NCI-H2171 treated with DMSO at 0.1 percent for 48 hours (cell line): Measurements from ENCODE around the gene FIGN.

Experiments used
- DNase-seq: peaks from one replicate; lab custom pipeline; 2025; lab: John Stamatoyannopoulos, UW

FIGN gene

DNA sequence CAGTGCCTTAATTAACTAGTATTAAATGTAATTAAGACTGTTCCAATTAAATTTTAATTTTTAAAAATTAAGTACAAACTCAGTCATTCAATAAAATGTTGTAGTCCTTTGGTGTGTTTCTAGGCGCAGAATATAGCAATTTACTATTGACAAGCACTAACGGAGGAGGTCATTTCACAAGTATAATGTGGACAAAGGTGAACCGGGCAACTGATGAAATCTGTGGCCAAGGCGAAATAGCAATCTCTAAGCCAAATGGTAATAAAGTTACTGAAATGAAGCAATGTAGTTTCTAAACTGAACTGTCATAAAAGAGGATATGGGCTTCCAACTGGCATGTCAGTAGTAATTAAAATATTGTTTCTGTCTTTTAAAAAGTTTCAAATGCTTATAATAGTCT lies 27.5 kb downstream of the FIGN start:
- DNase-seq: no peak

DNA sequence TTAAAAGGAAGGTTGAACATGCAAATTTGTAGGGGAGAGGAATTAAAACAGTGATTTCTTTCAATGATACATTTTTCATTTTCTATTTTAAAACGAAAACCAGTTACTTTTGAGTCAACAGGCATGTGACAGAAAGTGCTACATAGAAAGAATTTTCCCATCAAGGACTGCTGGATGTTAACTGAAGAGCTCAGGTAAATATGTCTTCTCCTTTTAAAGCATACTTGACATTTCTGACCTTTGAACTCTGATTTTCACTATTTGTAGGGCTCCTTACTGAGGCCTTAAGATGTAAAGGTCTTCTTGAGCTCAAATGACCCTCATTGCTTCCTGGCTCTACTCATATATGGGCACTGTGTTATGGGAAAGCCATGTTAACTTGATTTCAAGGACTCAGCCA lies 32.4 kb downstream of the FIGN start:
- no peak for DNase-seq

DNA sequence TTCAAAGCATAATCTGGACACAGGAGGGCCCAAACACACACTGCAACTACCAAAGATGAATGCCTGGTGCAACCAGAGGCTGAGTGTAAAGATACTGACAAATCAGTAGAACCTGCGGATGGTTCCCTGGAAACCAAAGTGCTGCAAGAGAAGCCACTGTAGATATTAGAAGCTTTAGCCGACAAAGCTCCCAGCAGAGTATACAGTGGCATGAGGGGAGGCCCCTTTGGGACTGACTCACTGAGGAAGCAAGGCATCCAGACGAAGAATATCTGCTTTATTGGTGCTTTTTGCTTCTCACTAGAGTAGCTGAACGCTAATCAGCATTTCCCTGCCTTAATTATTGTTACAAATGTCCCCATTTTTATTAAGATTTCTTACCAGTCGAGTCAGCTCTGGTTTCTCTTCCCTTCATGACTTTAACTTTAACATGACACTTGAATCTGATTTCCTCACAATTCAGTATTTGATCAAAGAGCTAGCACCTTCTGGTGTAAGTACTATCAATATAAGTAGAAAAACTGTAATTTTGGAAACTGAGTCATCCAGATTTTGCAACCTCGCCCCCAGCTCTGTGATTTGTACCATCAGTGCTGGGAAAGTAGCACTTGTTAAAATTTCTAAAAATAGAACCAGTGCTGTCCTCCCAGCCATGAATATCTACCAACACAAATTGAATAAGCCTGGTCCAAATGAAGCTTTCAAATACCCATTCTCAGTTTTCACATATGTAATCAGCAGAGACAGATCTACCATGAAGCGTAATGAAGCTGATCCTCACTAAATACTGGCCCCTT lies 34.2 kb downstream of the FIGN start:
- DNase-seq: no peak

DNA sequence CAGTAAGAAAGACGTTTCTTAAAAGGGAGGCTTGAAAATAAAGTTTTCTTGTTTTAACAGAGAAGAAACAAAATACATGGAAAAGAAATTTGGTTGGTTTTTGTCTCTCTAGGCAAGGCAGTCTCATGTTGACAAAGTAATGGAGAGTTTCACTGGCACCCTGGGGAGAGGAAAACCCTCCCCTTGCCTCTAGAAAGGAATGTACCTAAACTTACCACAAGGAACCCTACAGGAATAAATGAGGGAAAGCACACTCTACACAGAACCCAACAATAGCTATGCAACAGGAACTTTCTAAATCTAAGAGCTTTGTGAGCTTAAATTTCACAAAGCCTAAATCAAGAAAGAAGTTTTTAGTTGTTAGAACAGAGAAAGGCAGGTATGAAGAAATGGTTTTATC lies 37.0 kb downstream of the FIGN start:
- DNase-seq: no peak

DNA sequence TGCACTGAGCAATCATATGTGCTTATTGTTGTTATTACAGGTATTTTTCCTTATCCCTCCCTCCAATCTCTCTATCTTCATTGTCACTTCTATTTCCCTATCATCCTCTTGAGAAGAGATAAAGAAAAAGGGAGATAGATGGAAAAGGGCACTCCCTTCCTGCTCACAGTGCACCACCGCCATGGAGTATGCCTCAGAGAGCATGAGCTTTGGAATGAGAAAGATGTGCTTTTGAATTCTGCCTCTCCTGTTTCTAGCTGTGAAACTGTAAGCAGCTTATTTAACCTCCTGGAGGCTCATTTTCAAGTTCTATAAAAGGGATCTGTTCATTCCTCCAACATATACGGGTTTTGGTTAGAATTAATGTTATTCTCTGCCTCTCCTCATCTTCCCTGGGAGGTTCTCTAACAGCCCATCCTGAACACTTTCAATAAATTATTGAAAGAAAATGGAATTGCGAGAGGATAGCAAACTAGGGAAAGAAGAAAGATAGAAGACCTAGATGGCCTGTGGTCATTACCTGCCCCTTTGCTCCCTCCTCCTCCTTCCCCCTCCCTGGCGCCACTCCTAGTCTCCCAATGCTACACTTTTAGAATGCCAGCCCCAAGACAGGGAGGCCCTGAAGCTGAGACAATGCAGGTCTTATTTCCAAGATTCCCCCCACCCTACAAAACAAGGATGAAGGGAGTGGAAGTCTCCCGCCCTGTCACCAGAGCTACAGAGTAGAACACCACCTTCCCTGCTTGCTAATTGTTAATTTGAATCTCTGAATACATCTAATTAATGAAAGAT lies 37.8 kb downstream of the FIGN start:
- DNase-seq: no peak

DNA sequence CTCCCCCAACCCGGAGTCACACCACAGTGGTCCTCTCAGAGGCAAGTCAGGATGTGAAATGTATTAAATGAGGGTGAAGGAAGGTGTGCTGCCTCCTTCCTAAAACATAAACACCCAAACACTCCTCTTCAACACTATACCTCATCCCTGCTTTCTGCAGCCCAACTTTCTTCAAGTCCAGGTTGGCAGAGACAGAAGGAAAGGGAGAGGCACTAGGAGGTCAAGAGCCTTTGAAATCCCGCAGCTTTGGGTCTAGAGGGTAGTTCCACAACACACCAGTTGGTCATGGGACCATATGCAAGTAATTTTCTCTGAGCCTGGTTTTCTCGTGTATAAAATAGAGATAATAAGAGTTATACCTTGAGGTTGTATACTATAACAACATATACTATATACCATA lies 38.4 kb downstream of the FIGN start:
- no peak for DNase-seq

DNA sequence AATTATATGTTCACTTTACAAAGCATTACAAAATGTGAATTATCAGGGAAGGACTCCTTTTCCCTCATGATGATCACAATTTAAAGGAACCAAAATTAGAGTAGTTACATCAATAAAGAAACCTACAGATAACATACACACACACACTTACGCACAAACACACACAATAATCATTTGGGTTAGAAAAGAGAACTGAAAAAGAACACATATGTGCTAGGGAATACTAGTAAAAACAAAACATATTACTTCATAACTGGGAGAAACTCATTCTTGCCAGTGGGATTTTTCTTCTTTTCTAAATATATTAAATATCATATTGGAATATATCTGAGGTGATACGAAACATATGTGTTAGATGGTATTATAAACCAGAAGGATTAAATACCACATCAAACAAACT lies 42.3 kb downstream of the FIGN start:
- no peak for DNase-seq

DNA sequence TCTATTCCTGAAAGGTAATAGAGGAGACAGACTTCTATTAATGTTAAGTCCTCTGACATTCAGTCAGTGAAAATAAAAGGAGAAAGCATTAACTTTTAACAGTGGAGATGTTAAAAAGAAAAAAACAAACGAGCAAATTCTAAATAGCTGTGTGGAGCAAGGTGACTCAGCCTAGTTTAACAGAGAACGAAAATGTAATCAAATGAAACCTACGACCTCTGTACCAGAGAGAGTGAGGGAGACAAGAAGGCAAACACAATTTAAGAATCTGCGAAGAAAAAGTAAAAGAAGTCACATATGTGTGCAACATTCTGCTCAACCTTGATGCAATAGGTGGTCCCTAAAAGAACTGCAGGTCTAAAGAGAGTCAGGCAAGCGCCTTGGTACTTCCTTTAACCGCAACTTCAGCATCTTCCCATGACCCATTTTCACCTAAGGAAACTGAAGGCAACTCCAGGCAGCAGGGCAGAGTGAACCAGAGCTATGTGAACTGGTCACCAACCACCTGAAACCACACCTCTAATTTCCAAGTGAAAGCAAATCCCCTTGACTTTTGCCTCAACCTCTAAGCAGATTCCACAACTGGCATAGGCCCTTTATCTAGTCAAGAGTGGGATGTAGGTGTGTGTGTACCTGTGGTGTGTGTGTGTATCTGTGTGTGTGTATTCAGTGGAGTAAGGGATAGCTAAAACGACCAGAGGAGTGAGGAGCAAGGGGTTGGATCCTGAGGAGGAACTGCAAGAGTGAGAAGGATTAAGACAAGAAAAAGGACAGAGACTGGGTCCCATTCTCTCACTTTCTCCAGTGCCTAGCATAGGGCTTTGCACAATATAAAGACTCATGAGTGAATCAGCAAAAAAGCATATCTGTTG lies 43.0 kb downstream of the FIGN start:
- DNase-seq: no peak

DNA sequence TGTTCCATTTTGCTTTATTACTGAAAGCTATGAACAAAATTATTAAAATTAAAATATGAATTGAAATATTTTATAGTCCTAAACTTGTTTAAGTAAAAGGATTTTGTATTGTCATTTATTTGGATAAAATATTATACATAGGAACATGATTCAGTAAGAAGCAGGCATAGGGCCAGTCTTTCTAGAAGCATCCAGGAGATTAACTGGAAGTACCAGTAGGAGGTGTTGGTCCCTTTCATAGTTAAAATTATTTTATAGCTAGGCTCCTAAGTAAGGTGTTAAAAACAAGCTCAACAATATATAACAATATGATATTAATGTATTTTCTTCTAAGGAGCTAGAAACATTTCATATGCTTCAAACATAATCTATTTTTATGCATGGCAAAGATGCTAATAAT lies 43.7 kb downstream of the FIGN start:
- no peak for DNase-seq

DNA sequence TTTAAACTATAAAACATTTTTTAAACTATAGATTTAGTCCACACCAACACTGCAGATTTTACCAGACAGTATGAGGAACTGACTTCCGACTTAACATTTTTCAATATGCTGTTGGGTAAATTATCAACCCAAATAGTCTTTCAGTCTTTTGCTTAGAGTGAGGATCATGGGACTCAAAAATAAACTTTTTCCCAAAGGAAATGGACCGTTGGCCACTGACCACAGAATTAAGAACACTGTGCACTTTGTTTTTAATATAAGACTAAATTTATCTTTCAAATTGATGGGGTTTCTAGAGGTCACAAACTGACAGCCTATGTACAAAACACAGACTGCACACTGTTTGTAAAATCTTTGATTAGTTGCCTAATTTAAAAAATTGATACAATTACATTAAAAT lies 44.9 kb downstream of the FIGN start:
- DNase-seq: no peak

DNA sequence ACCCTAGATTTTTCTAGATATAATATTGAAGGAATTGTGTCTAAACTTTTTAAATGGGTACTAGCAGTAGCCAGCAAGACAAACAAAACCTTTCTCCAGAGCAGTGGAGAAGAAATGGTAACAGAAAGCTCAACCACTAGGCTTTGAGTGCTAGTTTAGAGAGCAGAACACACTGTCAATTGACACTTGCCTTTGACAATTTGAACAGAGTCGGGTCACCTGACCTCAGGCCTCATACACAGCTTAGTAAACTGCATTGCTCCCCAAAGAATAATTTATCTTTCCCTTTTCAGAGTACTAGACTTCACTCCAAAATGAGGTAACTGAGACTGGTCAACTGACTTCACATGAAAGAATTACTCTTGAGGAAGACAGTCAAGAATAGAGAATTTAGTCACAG lies 48.6 kb downstream of the FIGN start:
- DNase-seq: no peak

DNA sequence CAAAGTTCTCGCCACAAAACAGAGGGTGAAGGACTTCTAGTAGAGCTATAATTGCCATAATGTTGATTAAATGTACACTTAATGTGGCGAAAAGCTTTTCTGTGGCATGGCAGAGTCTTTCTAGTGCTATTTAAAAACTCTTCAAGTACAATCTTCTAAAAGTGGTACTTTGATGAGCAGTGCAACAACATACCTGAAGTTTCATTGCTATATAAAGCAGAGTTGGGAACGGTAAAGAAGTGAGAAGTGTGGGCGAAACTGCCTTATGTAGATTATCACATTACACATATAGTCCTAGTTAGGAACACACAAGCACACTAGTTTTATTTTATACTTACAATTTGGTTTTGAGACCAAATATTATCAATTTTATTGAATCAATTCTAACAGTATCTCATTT lies 49.5 kb downstream of the FIGN start:
- no peak for DNase-seq

DNA sequence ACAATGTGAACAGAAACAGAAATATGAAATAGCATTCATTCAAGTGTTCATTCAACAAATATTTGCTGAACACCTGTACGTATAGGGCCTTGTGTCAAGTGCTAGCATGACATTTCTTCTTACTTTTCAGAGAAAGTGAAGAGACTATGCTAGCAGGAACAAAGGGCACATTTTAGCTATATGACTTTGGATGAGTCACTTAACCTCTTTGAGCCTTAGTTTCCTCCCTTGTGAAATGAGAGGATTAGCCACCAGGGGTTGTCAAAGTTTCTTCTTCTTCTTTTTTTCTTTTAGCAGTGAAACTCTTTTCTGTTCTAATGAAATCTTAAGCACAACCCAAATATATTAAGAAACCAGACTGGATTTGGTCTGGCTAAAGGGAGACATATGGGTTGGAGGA lies 53.1 kb downstream of the FIGN start:
- DNase-seq: no peak

DNA sequence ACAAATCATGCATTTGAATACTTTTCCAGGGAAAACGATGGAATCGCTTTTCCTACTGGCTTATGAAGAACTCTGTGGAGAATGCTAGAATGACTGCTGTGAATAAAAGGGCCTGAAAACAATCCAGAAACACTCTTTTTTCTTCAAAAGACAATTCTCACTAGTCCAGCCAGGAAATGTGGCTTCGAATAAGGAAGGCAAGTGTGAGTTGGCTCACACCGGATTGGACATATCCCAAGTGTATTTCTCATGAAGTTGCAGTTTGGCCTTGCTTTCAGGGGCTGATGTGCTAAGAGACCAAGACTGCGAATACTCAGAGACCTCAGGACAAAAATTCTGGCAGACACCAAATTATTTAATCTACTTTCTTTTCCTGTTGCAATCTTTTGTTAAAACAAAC lies 54.1 kb downstream of the FIGN start:
- DNase-seq: no peak

DNA sequence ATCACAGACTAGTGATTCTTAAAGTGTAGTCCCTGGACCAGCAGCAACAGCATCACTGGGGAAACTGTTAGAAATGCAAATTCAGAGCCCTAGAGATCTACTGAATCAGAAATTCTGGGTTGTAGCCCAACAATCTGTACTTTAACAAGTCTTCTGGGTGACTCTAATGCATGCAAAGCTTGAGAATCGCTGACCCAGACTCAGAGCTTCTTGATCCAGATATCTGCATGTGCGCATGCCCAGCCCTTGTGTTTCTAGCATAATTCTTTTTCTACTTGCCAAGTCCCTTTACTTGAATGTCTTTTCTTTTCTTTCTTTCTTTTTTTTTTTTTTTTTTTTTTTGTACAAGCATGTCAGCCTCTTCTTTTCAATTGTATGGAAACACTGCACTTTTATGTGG lies 60.4 kb downstream of the FIGN start:
- no peak for DNase-seq

DNA sequence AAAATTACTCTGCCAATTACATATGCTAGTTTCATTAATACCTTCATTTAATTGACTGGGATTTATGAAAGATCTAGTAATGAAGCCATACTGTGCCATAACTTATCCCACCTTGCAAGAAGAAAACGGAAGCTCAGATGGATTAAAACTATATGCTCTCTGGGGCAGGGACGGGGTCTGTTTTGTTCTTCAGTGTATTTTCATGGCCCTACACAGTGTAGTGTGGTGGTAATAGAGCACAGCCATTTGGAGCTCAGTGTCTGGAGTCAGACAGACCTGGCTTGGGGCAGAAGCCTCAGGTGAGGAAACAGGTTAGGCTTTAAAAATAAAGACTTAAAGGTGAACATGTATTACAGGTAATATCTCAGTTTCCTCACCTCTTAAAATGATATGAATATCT lies 62.3 kb downstream of the FIGN start:
- DNase-seq: no peak

DNA sequence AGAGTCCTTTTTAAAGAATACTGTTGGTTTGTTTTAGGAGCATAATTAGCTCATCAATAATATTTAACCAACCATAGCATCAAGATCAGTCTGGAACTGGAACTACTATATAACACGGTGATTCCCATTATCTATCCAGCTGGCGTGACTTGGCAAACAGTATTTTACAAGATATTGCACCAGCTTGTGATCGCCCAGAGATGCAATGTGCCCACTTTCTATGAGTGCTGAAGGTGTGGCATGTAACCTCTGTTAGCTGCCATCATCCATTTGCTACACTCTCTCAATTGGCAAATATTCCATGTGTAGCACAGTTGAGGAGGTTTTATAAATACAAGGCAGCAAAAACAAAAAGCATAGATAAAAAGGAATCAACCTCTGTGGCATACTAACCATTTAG lies 64.9 kb downstream of the FIGN start:
- DNase-seq: no peak

DNA sequence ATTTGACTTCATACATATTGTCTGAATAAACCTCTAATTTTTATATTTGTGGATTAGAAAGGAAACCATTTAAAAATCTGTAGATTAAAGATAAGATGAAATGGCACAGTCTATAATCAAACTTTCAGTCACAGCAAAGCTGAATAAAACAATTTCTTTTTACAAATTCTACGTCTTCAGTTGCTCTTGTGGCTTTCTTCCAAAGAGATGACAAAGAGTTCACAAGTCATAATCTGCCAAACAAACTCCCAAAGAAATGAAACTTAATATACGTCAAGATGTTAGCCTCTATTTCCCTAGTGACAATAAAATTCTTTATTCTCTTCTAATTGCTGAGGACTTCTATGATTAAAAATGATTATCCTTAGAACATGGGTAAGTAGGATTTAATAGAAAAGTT lies 66.3 kb downstream of the FIGN start:
- DNase-seq: no peak

DNA sequence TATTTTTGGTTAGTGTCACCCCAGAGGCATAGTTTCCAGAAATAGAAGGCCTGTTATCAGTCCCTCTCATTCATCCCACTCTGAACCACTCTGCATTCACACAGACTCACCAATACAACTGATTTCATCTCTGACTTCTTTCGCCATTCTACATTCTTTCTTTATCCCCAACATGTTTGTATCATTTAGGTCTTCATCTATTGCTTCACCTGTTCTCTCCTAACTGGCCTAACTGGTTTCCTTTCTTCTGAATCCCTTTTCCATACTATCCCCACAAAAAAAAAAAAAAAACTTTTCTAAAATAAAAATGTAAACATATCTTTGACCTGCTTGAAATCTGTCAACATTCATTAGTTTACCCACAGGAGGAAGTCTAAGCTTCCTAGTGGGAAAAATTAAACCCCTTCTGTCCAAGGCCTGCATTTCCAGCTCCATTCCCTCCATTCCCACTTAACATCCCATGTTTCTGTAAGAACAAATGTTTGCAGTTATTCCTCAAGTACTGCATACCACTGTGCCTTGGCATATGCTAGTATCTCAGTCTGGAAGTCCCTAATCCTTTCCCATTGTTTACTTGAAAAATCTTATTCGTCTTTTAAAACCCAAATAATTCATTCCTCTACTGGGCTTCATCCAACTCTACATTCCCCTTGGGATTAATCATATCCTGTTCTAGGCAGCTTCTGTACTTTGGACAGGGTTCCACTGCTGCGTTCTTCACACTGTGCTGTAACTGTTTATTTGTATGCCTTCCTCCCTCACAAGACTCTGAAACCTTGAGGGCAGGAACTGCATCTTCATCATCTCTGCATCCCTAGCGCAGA lies 68.5 kb downstream of the FIGN start:
- no peak for DNase-seq

DNA sequence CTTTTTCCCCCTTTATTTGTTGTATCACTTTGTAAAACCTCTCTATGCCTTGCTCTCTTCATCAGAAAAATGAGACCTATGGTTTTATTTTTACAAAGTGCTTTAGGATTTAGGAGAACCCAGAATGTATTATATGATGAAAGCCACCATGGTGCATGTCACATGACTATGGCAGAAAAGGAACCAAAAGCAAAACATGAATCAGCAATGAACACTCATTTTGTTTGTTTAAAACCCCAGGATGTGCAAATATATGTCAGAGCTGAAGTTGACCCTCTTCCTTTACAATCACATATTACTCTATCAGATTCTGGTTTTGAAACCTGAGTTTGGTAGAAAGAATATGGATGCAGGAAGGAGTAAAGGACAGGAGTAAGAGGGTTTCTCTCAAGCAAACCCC lies 70.0 kb downstream of the FIGN start:
- no peak for DNase-seq

DNA sequence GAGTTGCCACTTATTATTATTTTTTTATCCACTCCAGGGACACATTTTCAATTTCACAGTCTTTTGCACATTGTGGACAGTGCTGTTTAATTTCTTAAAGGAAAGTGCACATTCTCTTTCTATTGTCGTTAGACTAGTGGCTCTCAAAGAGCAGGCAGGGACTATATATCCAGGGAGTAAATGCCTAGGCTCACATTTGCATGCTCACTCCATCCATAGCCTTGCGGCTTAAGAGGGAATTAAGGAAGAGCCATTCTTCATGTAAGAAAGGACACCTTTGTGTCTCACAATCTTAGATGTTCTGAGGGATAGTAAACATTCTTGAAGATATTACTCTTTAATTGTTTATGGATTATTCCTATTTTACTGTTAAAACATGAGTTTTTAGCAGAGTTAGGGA lies 70.8 kb downstream of the FIGN start:
- DNase-seq: no peak

DNA sequence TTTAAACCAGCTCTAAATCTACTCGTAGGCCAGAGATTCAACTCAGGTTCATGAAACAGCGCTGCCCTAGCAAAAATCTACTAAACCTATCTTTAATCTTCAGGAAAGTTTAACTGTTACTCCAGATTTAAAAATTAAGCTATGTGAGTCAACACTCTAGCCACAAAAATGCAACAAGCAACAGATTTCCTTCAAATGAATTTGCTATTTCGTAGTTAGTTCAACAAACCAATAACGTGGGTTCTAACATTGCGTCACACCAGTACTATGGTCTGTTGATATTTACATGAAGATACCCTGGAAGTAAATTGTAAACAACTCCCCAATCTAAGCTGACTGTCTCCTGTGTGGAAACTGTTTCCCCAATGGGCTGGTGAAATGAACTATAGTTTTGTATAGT lies 71.2 kb downstream of the FIGN start:
- DNase-seq: no peak
